Stimulated activated CD4-positive, alpha-beta T cell treated with anti-CD3 and anti-CD28 coated beads, Interleukin-12 subunit alpha, Interleukin-12 subunit beta, amount 100 ng/mL, for 24 hours (primary cell): ENCODE results near the gene DNASE1.
A peak's percentile ranks its signal among the peaks of the same experiment; 100 is the strongest.

Experiments
- DNase-seq, 2 experiments: peaks; one replicate each; pipeline ENCODE4 v3.0.0-alpha.2; 2020; ENCODE audit warnings: low read depth in 2 of 2

DNASE1 gene

GRCh38 chr16:3662601-3663000, 8.1 kb downstream of the DNASE1 start:
- no peak for DNase-seq

- DNase-seq: no peak
Observed at GRCh38 chr16:3664187-3664896, 9.9 kb downstream of the DNASE1 start.

GRCh38 chr16:3665508-3665907, 11.0 kb downstream of the DNASE1 start:
- no peak for DNase-seq

GRCh38 chr16:3668626-3669025, 14.1 kb downstream of the DNASE1 start:
- no peak for DNase-seq

- DNase-seq: no peak
Observed at GRCh38 chr16:3669082-3669481, 14.6 kb downstream of the DNASE1 start.

GRCh38 chr16:3670711-3671110, 16.2 kb downstream of the DNASE1 start:
- no peak for DNase-seq

GRCh38 chr16:3671424-3671823, 16.9 kb downstream of the DNASE1 start:
- no peak for DNase-seq

GRCh38 chr16:3672571-3673041, 18.1 kb downstream of the DNASE1 start:
- DNase-seq: no peak

- DNase-seq: no peak
Observed at GRCh38 chr16:3673201-3673600, 18.7 kb downstream of the DNASE1 start.

GRCh38 chr16:3673676-3674377, 19.3 kb downstream of the DNASE1 start:
- no peak for DNase-seq

- no peak for DNase-seq
Observed at GRCh38 chr16:3674513-3675295, 20.2 kb downstream of the DNASE1 start.

- DNase-seq: no peak
Observed at GRCh38 chr16:3675601-3676130, 21.2 kb downstream of the DNASE1 start.

- no peak for DNase-seq
Observed at GRCh38 chr16:3677994-3678393, 23.5 kb downstream of the DNASE1 start.

GRCh38 chr16:3681206-3681605, 26.7 kb downstream of the DNASE1 start:
- no peak for DNase-seq

- no peak for DNase-seq
Observed at GRCh38 chr16:3687021-3687420, 32.5 kb downstream of the DNASE1 start.

GRCh38 chr16:3687792-3688191, 33.3 kb downstream of the DNASE1 start:
- no peak for DNase-seq

- no peak for DNase-seq
Observed at GRCh38 chr16:3689731-3690130, 35.2 kb downstream of the DNASE1 start.

- peak; percentile 64 to 75 for DNase-seq
Observed at GRCh38 chr16:3690470-3690928, 36.0 kb downstream of the DNASE1 start.

GRCh38 chr16:3690980-3691720, 36.7 kb downstream of the DNASE1 start:
- no peak for DNase-seq

- DNase-seq: no peak
Observed at GRCh38 chr16:3691761-3692160, 37.3 kb downstream of the DNASE1 start.

- DNase-seq: no peak
Observed at GRCh38 chr16:3694051-3694450, 39.6 kb downstream of the DNASE1 start.
